GM12878 (cell line): Measurements from ENCODE around the gene TSBP1. TPM values are rescaled to one million over a fixed set of nuclear protein-coding genes. Genes with fewer than 3 reads are reported as not detected.

Experiments
- ATAC-seq: fragments of 200-7000 bp; cut with Tn5 transposase; 3 replicates; pipeline ENCODE4 v1.9.1; 2020; ENCODE audit warnings: mild to moderate bottlenecking, moderate library complexity
- BruUV-seq: library from RNA; stranded (reverse); fragments of 400-500 nt; replicated peaks from 2 replicates; lab custom pipeline; 2021; lab: Mats Ljungman, UMichigan
- CTCF ChIA-PET: fragments of 300-600 bp; sonication (Branson Sonifier 250); formaldehyde crosslinking; extraction: SDS; loops from one replicate; lab custom pipeline; 2021; ENCODE audit warnings: inconsistent platforms; lab: Yijun Ruan, JAX
- POLR2A ChIA-PET: fragments of 350-600 bp; formaldehyde crosslinking; extraction: SDS; loops from one replicate; lab custom pipeline; 2021; ENCODE audit warnings: inconsistent platforms; lab: Charles Lee
- RAD21 ChIA-PET: fragments of 300-600 bp; sonication (Branson Sonifier 250); formaldehyde crosslinking; loops from one replicate; lab custom pipeline; 2023; ENCODE audit warnings: antibody characterized with exemption; ENCODE audit not compliant: unreplicated experiment; lab: Charles Lee
- SMC1A ChIA-PET: fragments of 300-600 bp; sonication (Branson Sonifier 250); formaldehyde crosslinking; loops from one replicate; lab custom pipeline; 2023; ENCODE audit not compliant: unreplicated experiment, uncharacterized antibody; lab: Charles Lee
- DNase-seq: peaks from one replicate; pipeline ENCODE4 v3.0.0-alpha.2; 2011; ENCODE audit warnings: low read depth, low spot score
- FAIRE-seq: peaks from 3 replicates; lab custom pipeline; 2011; peaks lifted over from hg19 to GRCh38; lab: Jason Lieb, UNC
- H2AFZ ChIP-seq: 2 replicates; pipeline ENCODE4 v1.6.0; 2011; ENCODE audit warnings: low read depth, low read length, control low read depth; ENCODE audit not compliant: control insufficient read depth
- H3K27ac ChIP-seq: 2 replicates; pipeline ENCODE4 v1.5.1; 2011; ENCODE audit warnings: control low read depth; ENCODE audit not compliant: control insufficient read depth, insufficient read depth
- H3K27me3 ChIP-seq, 2 experiments: replicated peaks in 1 of 2; 2 replicates each; pipeline versions ENCODE4 v1.6.0 to v1.6.1; 2011; ENCODE audit warnings: low read length in 1 of 2; ENCODE audit not compliant: control insufficient read depth in 2 of 2, insufficient read depth in 2 of 2
- H3K36me3 ChIP-seq, 2 experiments: 2 replicates each; pipeline ENCODE4 v1.5.1; 2011; ENCODE audit warnings: low read length in 1 of 2; ENCODE audit not compliant: control insufficient read depth in 2 of 2, insufficient read depth in 2 of 2
- H3K4me1 ChIP-seq: 2 replicates; pipeline ENCODE4 v1.6.1; 2011; ENCODE audit warnings: mild to moderate bottlenecking, low read length, moderate library complexity, mixed read lengths; ENCODE audit not compliant: control insufficient read depth, insufficient read depth
- H3K4me2 ChIP-seq: 2 replicates; pipeline ENCODE4 v1.6.0; 2011; ENCODE audit warnings: control low read depth; ENCODE audit not compliant: control insufficient read depth, insufficient read depth
- H3K4me3 ChIP-seq: fragments of 200-600 bp; sonication (generic); 2 replicates; pipeline ENCODE4 v1.5.1; 2016
- H3K79me2 ChIP-seq: 2 replicates; pipeline ENCODE4 v1.6.0; 2011; ENCODE audit warnings: low read length; ENCODE audit not compliant: control insufficient read depth, insufficient read depth
- H3K9ac ChIP-seq: 2 replicates; pipeline ENCODE4 v1.8.0; 2011; ENCODE audit warnings: low read length, control low read depth, mixed read lengths; ENCODE audit not compliant: control insufficient read depth, insufficient read depth
- H3K9me3 ChIP-seq: replicated peaks from 3 replicates; pipeline ENCODE4 v1.5.1; 2011; ENCODE audit warnings: mild to moderate bottlenecking, low read length; ENCODE audit not compliant: control insufficient read depth, insufficient read depth
- H4K20me1 ChIP-seq: 2 replicates; pipeline ENCODE4 v1.6.0; 2011; ENCODE audit not compliant: control insufficient read depth, insufficient read depth
- ATF3 ChIP-seq: IDR thresholded peaks from 2 replicates; pipeline ENCODE4 v1.6.1; 2011; ENCODE audit warnings: low read depth, mild to moderate bottlenecking, low read length, moderate library complexity, borderline replicate concordance; ENCODE audit errors: extremely low read depth
- EP300 ChIP-seq, 2 experiments: fragments of 150-350 bp in 1 of 2; IDR thresholded peaks; 2 replicates each; pipeline ENCODE4 v1.6.1; 2011 to 2012; ENCODE audit warnings: low read depth in 2 of 2, low read length in 2 of 2, borderline replicate concordance in 1 of 2, improper control_type of control experiment in 1 of 2, inconsistent platforms in 1 of 2; ENCODE audit not compliant: control insufficient read depth in 1 of 2
- ETV6 ChIP-seq, 2 experiments: fragments of 450-650 bp in 1 of 2; IDR thresholded peaks in 1 of 2; conservative IDR thresholded peaks in 1 of 2; 2 replicates each; pipeline ENCODE4 v1.6.1; 2014; ENCODE audit warnings: antibody characterized with exemption in 1 of 2, borderline replicate concordance in 1 of 2, low read depth in 1 of 2, mild to moderate bottlenecking in 1 of 2, moderate library complexity in 1 of 2
- IKZF2 ChIP-seq, 2 experiments: fragments of 450-650 bp; IDR thresholded peaks; 2 replicates each; pipeline ENCODE4 v1.6.1; 2017; ENCODE audit warnings: mild to moderate bottlenecking in 2 of 2, moderate library complexity in 2 of 2
- MTA2 ChIP-seq: fragments of 450-650 bp; IDR thresholded peaks from 2 replicates; pipeline ENCODE4 v1.6.1; 2016; ENCODE audit warnings: low read depth, mild to moderate bottlenecking, moderate library complexity
- MYB ChIP-seq: fragments of 150-350 bp; IDR thresholded peaks from 2 replicates; pipeline ENCODE4 v1.6.1; 2014; ENCODE audit warnings: mild to moderate bottlenecking, low read depth, low read length, borderline replicate concordance
- PKNOX1 ChIP-seq: fragments of 450-650 bp; IDR thresholded peaks from 2 replicates; pipeline ENCODE4 v1.6.1; 2016; ENCODE audit warnings: mild to moderate bottlenecking
- SPI1 ChIP-seq: IDR thresholded peaks from 2 replicates; pipeline ENCODE4 v1.6.1; 2011; ENCODE audit warnings: low read depth, mild to moderate bottlenecking, low read length, moderate library complexity, borderline replicate concordance; ENCODE audit not compliant: insufficient read depth
- USF2 ChIP-seq: IDR thresholded peaks from 2 replicates; pipeline ENCODE4 v1.6.1; 2011; ENCODE audit warnings: low read depth, low read length, improper control_type of control experiment, borderline replicate concordance
- WGBS: methylation state at CpG from one replicate; pipeline ENCODE4 v1.1.6; 2016; ENCODE audit warnings: low lambda C conversion rate; ENCODE audit not compliant: insufficient replicate concordance, insufficient coverage; ENCODE audit errors: missing lambda C conversion rate; 5-methylcytosine and 5-hydroxymethylcytosine counted together
- in situ Hi-C: fragments of 300-500 bp; cut with MboI; formaldehyde crosslinking; loops from 9 replicates; pipeline ENCODE4 v1.14.3; 2018; ENCODE audit warnings: mixed read lengths
- intact Hi-C: fragments of 100-400 bp; cut with micrococcal nuclease; formaldehyde crosslinking; loops from one replicate; pipeline ENCODE4 v1.14.2; 2022; ENCODE audit not compliant: unreplicated experiment
- polyA plus RNA-seq, 11 experiments: library from polyadenylated mRNA; depleted of rRNA in 4 of 11; unstranded in 6 of 11; stranded (reverse) in 5 of 11; fragments of >200 nt; fragmentation: Nextera tagmentation in 4 of 11; fragmentation: Illumina TruSeq in 1 of 11; extraction: Ambion mirVana in 4 of 11; extraction: Trizol in 1 of 11; gene quantifications; 1 replicate in 1 of 11; 2 replicates in 10 of 11; pipeline versions ENCODE4 v1.2.1 to v1.2.3, GENCODE V29; 2011 to 2016; ENCODE audit warnings: inconsistent platforms in 2 of 11, missing spikeins in 2 of 11, low read depth in 1 of 11
- total RNA-seq, 4 experiments: library from RNA; depleted of rRNA in 3 of 4; stranded (reverse); fragments of >200 nt in 3 of 4; fragmentation: Illumina TruSeq in 1 of 4; extraction: Trizol in 1 of 4; gene quantifications; 2 replicates each; pipeline versions ENCODE4 v1.2.1 to v1.2.3, GENCODE V29; 2013 to 2021

TSBP1 gene
- total and polyA plus RNA-seq, 10 of the 15 experiments (the other 5 are each of a cell fraction or from before 2014, with no cell fraction given): not detected

- in situ Hi-C loops (no loop called here), intact Hi-C loops (no loop called here)
- H3K27me3 ChIP-seq: no peaks in the 10 kb centered on the region
- no peak for FAIRE-seq
- TF ChIP-seq MYB: no peak
- RAD21 ChIA-PET: interaction anchor here (1.4 to 3.5 kb wide), 3 partner anchors 10 to 59 kb away, joined by 5 to 19 read pairs (median 8); no protein-coding TSS in a partner anchor
- POLR2A ChIA-PET: interaction anchor here (0.6 to 3.3 kb wide), 2 partner anchors 14 to 543 kb away, joined by 5 to 19 read pairs; no protein-coding TSS in a partner anchor
- H2AFZ ChIP-seq: no peak overlapping the region
- 0% methylated on average over 3 of the region's 12 CpGs for WGBS
- CTCF ChIA-PET: interaction anchor here (0.6 to 4.4 kb wide), 8 partner anchors 9 to 697 kb away, joined by 3 to 25 read pairs (median 10); no protein-coding TSS in a partner anchor
- H3K79me2 ChIP-seq: no peaks in the 10 kb centered on the region
- no peak overlapping the region for H3K4me3 ChIP-seq
- SMC1A ChIA-PET: interaction anchor here (0.8 to 5.3 kb wide), 3 partner anchors 9 to 150 kb away, joined by 3 to 39 read pairs (median 6); no protein-coding TSS in a partner anchor
- BruUV-seq: no TSS peak
- no peaks in the 10 kb centered on the region for H3K36me3 ChIP-seq
- no peak overlapping the region for H3K27ac ChIP-seq
- H3K9me3 ChIP-seq: no peaks in the 10 kb centered on the region; the same call in 2 of the 3 replicates
- no peak overlapping the region for H3K9ac ChIP-seq
- no peak for DNase-seq
- peak overlapping the region; percentile 55; the same call in 1 of the 2 replicates for H3K4me2 ChIP-seq
- ATAC-seq: no peak; the same call in 2 of the 3 replicates
- no peaks in the 10 kb centered on the region for H4K20me1 ChIP-seq
- H3K4me1 ChIP-seq: peaks cover 10% of the 10 kb centered on the region
These were observed 116.9 kb downstream of the TSBP1 start for GRCh38 chr6:32254761-32255198.

GRCh38 chr6:32252331-32253009 lies 119.2 kb downstream of the TSBP1 start:
- H3K9me3 ChIP-seq: peaks cover 8% of the 10 kb centered on the region; the same call in 2 of the 3 replicates
- ChIA-PET POLR2A (interaction anchor here (0.6 kb wide), 1 partner anchor 16 kb away, joined by 5 read pairs; no protein-coding TSS in a partner anchor), RAD21 (interaction anchor here (1.2 kb wide), 1 partner anchor 162 kb away, joined by 3 read pairs; no protein-coding TSS in a partner anchor), SMC1A (interaction anchor here (0.8 to 5.3 kb wide), 5 partner anchors 17 to 616 kb away, joined by 3 to 39 read pairs (median 3); no protein-coding TSS in a partner anchor), CTCF (interaction anchor here (2.3 to 2.4 kb wide), 2 partner anchors 16 to 161 kb away, joined by 10 to 12 read pairs; no protein-coding TSS in a partner anchor)
- TF ChIP-seq IKZF2 (IDR thresholded peaks at IDR 0.05) (peak in 1 of 2 experiments; percentile 55; a peak in 1 of 4 replicates), ATF3 (no peak), ETV6 (conservative IDR thresholded peaks at IDR 0.05 in 1 of 2, IDR thresholded peaks at IDR 0.05 in 1 of 2; ENCODE audit: borderline replicate concordance in 1 of 2, low read depth in 1 of 2) (peak in 1 of 2 experiments; percentile 57; a peak in 1 of 4 replicates), SPI1 (peak; percentile 81; the same call in 1 of the 2 replicates), PKNOX1 (0 out of 2 replicates have a peak, but pooled peaks have one; percentile 10), MTA2 (0 out of 2 replicates have a peak, but pooled peaks have one; percentile 27), EP300 (IDR thresholded peaks at IDR 0.05; ENCODE audit: borderline replicate concordance in 1 of 2, control insufficient read depth in 1 of 2, low read depth in 2 of 2, low read length in 2 of 2) (peak in 1 of 2 experiments; percentile 43; a peak in 1 of 4 replicates), USF2 (no peak)
- 22% methylated on average over 2 of the region's 2 CpGs for WGBS
- H3K4me2 ChIP-seq: peak overlapping the region; percentile 47; the same call in 1 of the 2 replicates
- H4K20me1 ChIP-seq: no peaks in the 10 kb centered on the region
- ATAC-seq: peak; percentile 70
- H3K9ac ChIP-seq: no peak overlapping the region
- intact Hi-C loops (no loop called here), in situ Hi-C loops (no loop called here)
- DNase-seq: no peak
- H3K27ac ChIP-seq: no peak overlapping the region
- no peaks in the 10 kb centered on the region for H3K27me3 ChIP-seq
- H3K4me1 ChIP-seq: peaks cover 10% of the 10 kb centered on the region
- no peaks in the 10 kb centered on the region for H3K79me2 ChIP-seq
- no TSS peak for BruUV-seq
- FAIRE-seq: peak; percentile 31
- no peaks in the 10 kb centered on the region for H3K36me3 ChIP-seq
- H2AFZ ChIP-seq: no peak overlapping the region
- no peak overlapping the region for H3K4me3 ChIP-seq
